ENCODE measurements around the gene ARL13B. TPM values are rescaled to one million over a fixed set of nuclear protein-coding genes. Genes with fewer than 3 reads are reported as not detected.

ARL13B gene
- total RNA-seq, 4 donors from 2014 or later = 14.1 to 34.7 (median 24.6) TPM

- 90 to 96% methylated on average over 1 of the region's 1 CpG for WGBS, 2 donors
- no peaks in the 10 kb centered on the region for H3K27me3 ChIP-seq
- no peak for TF ChIP-seq EP300 (IDR thresholded peaks at IDR 0.05)
- no peak for TF ChIP-seq CTCF (IDR thresholded peaks at IDR 0.05)
- no peak for TF ChIP-seq POLR2A (IDR thresholded peaks at IDR 0.05)
- no peak overlapping the region for H3K4me3 ChIP-seq
- DNase-seq (ENCODE audit: low spot score in 2 of 2) = no peak
- no peaks in the 10 kb centered on the region for H3K9me3 ChIP-seq
- no peak overlapping the region for H3K27ac ChIP-seq
- H3K36me3 ChIP-seq = peaks cover 0 to 65% (median 0%) of the 10 kb centered on the region in 3 donors
- no peaks in the 10 kb centered on the region for H3K4me1 ChIP-seq
These were observed 119.4 kb downstream of the ARL13B start for GRCh38 chr3:94099311-94099710.

- no peak for DNase-seq (ENCODE audit: low spot score in 2 of 2)
- Histone ChIP-seq H3K4me1 (no peaks in the 10 kb centered on the region), H3K9me3 (no peaks in the 10 kb centered on the region), H3K27ac (no peak overlapping the region), H3K36me3 (peaks cover 0 to 45% (median 0%) of the 10 kb centered on the region in 3 donors), H3K27me3 (no peaks in the 10 kb centered on the region), H3K4me3 (no peak overlapping the region)
- no peak for TF ChIP-seq CTCF (IDR thresholded peaks at IDR 0.05)
- no peak for TF ChIP-seq POLR2A (IDR thresholded peaks at IDR 0.05)
- no peak for TF ChIP-seq EP300 (IDR thresholded peaks at IDR 0.05)
- WGBS, 2 donors = 72 to 75% methylated on average over 4 of the region's 4 CpGs
These were observed 121.9 kb downstream of the ARL13B start for GRCh38 chr3:94101860-94102259.

Small RNA genes within 50 kb of the gene (small RNA-seq; reads per million reads assigned to genes)
- gene RF00019 (not detected), gene RNU6-511P (not detected)

Other genes with a start within 250 kb of the ARL13B start
- 100 to 1,000 TPM; 179 to 416 (median 314) TPM for gene PROS1, start 6.3 kb upstream of the ARL13B start, total RNA-seq
- not detected for gene STX19, start 48.4 kb downstream of the ARL13B start, total RNA-seq
- 1 to 10 TPM; 3.9 to 8.5 (median 4.9) TPM for gene DHFR2, start 82.8 kb downstream of the ARL13B start, total RNA-seq
- gene NSUN3, start 82.9 kb downstream of the ARL13B start, total RNA-seq = 10 to 100 TPM in 2 of 4 donors, 1 to 10 TPM in 2; 6.6 to 16.0 (median 9.0) TPM